Lower lobe of right lung (tissue), 2 donors: ENCODE data around the gene HS6ST3. TPM values are rescaled to one million over a fixed set of nuclear protein-coding genes. Genes with fewer than 3 reads are reported as not detected.

ENCODE experiments used
- ATAC-seq, 2 donors: fragments of 200-7000 bp; cut with Tn5 transposase; one replicate each; pipeline ENCODE4 v1.9.1; 2020 to 2022; ENCODE audit warnings: mild to moderate bottlenecking in 2 of 2, moderate library complexity in 2 of 2
- DNase-seq: peaks from one replicate; pipeline ENCODE4 v3.0.0-alpha.2; 2020
- H3K27ac ChIP-seq: fragments of 200-600 bp; one replicate; pipeline ENCODE4 v1.8.0; 2022
- H3K27me3 ChIP-seq: fragments of 200-600 bp; one replicate; pipeline ENCODE4 v1.8.0; 2022; ENCODE audit warnings: low read depth
- H3K36me3 ChIP-seq: fragments of 200-600 bp; one replicate; pipeline ENCODE4 v1.8.0; 2022; ENCODE audit warnings: mild to moderate bottlenecking
- H3K4me1 ChIP-seq: fragments of 200-600 bp; one replicate; pipeline ENCODE4 v1.8.0; 2022
- H3K4me3 ChIP-seq: fragments of 200-600 bp; one replicate; pipeline ENCODE4 v1.8.0; 2022; ENCODE audit warnings: mild to moderate bottlenecking
- H3K9me3 ChIP-seq: fragments of 200-600 bp; one replicate; pipeline ENCODE4 v1.8.0; 2022
- CTCF ChIP-seq: fragments of 200-600 bp; IDR thresholded peaks from one replicate; pipeline ENCODE4 v1.8.0; 2022; ENCODE audit warnings: antibody characterized with exemption, mild to moderate bottlenecking
- intact Hi-C: fragments of 100-400 bp; cut with DNase I; formaldehyde crosslinking; loops from one replicate; pipeline ENCODE4 v1.11.0; 2022
- total RNA-seq: library from RNA; stranded (reverse); fragmentation: NEBNext Ultra II Directional; extraction: Animal tissue kit (Norgen Biotek cat#: 25700); gene quantifications from one replicate; pipeline ENCODE4 v1.2.1, GENCODE V29; 2021
- donor health status: DM: no; HTN: yes; CAD: no; lungs with severe emphysema.

Gene HS6ST3
- total RNA-seq, 1 donor from 2014 or later: 0.06 TPM

- Histone ChIP-seq H3K4me3 (no peak overlapping the region), H3K27ac (no peak overlapping the region), H3K27me3 (no peaks in the 10 kb centered on the region), H3K9me3 (no peaks in the 10 kb centered on the region), H3K4me1 (no peaks in the 10 kb centered on the region), H3K36me3 (no peaks in the 10 kb centered on the region)
- intact Hi-C loops: no loop called here
- TF ChIP-seq CTCF: no peak
- ATAC-seq (no peak), DNase-seq (no peak)
Measured at GRCh38 chr13:96546463-96546862, 456.6 kb downstream of the HS6ST3 start.

DNA sequence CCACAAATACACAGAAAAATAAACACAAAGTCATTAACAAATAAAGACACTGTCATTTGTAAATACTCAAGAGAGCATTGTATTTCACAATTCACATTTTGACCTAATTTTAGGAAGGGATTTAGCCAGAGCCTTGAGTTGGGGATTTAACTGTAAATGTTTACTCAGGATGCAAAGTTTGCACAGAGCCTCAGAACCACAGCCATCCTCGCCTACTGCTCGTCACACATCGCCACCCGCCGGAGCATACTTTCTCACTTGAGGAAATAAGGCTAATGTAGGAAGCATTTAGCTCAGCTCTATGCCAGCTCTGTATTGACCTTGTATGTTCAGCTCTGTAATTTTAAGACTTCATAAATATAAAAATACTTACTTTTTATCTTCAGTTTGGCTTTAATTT, 461.6 kb downstream of the HS6ST3 start:
- H3K36me3 ChIP-seq: no peaks in the 10 kb centered on the region
- no peak overlapping the region for H3K4me3 ChIP-seq
- no peak for ATAC-seq
- no peak for TF ChIP-seq CTCF
- no peaks in the 10 kb centered on the region for H3K9me3 ChIP-seq
- intact Hi-C loops: no loop called here
- H3K27ac ChIP-seq: no peak overlapping the region
- no peaks in the 10 kb centered on the region for H3K4me1 ChIP-seq
- no peak for DNase-seq
- H3K27me3 ChIP-seq: no peaks in the 10 kb centered on the region

GRCh38 chr13:96552559-96552958, 462.7 kb downstream of the HS6ST3 start:
- DNase-seq (no peak), ATAC-seq (no peak)
- H3K4me1 ChIP-seq: no peaks in the 10 kb centered on the region
- H3K9me3 ChIP-seq: no peaks in the 10 kb centered on the region
- H3K27me3 ChIP-seq: no peaks in the 10 kb centered on the region
- no peak overlapping the region for H3K27ac ChIP-seq
- H3K4me3 ChIP-seq: no peak overlapping the region
- H3K36me3 ChIP-seq: no peaks in the 10 kb centered on the region
- intact Hi-C loops: no loop called here
- TF ChIP-seq CTCF: no peak

GRCh38 chr13:96553796-96554195, 463.9 kb downstream of the HS6ST3 start:
- DNase-seq (no peak), ATAC-seq (no peak)
- intact Hi-C loops: no loop called here
- Histone ChIP-seq H3K36me3 (no peaks in the 10 kb centered on the region), H3K4me1 (no peaks in the 10 kb centered on the region), H3K27ac (no peak overlapping the region), H3K27me3 (no peaks in the 10 kb centered on the region), H3K4me3 (no peak overlapping the region), H3K9me3 (no peaks in the 10 kb centered on the region)
- no peak for TF ChIP-seq CTCF

DNA sequence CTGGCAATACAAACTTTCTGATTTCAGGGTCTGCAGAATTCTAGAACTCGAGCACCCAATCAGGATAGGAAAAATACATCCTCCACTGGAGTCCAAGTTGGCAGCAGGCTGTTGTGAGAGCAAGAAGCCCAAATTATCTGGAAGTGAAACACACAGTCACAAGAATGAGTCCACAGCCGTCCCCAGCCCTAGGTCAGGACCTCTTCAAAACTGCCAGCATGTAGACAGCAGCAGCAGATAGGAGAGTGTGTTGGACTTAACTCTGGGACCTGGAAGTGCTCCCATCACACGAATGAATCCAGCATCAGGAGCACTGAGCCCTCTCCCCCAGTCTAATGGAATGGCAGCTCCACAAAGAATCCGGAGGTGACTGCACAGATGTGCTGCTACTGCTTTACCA, 483.7 kb downstream of the HS6ST3 start:
- Histone ChIP-seq H3K27ac (no peak overlapping the region), H3K4me1 (no peaks in the 10 kb centered on the region), H3K9me3 (no peaks in the 10 kb centered on the region), H3K27me3 (no peaks in the 10 kb centered on the region), H3K36me3 (no peaks in the 10 kb centered on the region), H3K4me3 (no peak overlapping the region)
- intact Hi-C loops: no loop called here
- DNase-seq (no peak), ATAC-seq (no peak)
- TF ChIP-seq CTCF: no peak
